K562 (cell line): ENCODE data around the gene ABCF3. TPM values are rescaled to one million over a fixed set of nuclear protein-coding genes. Genes with fewer than 3 reads are reported as not detected.

ENCODE experiments used
- ATAC-seq: fragments of 200-7000 bp; cut with Tn5 transposase; 3 replicates; pipeline ENCODE4 v1.9.1; 2020; ENCODE audit warnings: moderate library complexity
- BruUV-seq: library from RNA; stranded (reverse); fragments of 400-500 nt; replicated peaks from 2 replicates; lab custom pipeline; 2021; lab: Mats Ljungman, UMichigan
- CTCF ChIA-PET: fragments of 300-600 bp; formaldehyde crosslinking; extraction: SDS; loops from one replicate; lab custom pipeline; 2021; ENCODE audit warnings: low intra/inter-chr PET ratio; lab: Yijun Ruan, JAX
- POLR2A ChIA-PET: fragments of 300-600, 350-650 bp; sonication (Branson Sonifier 250); formaldehyde crosslinking; extraction: SDS; loops from one replicate; lab custom pipeline; 2021; ENCODE audit warnings: antibody characterized with exemption, inconsistent platforms; lab: Yijun Ruan, JAX
- DNase-seq, 4 experiments: peaks; one replicate each; pipeline versions ENCODE4 v3.0.0 to v3.0.0-alpha.2; 2011 to 2018; ENCODE audit warnings: low spot score in 3 of 4, mixed read lengths in 3 of 4; ENCODE audit errors: extremely low read depth in 1 of 4
- FAIRE-seq: peaks from 2 replicates; lab custom pipeline; 2011; peaks lifted over from hg19 to GRCh38; lab: Jason Lieb, UNC
- H2AFZ ChIP-seq: 2 replicates; pipeline ENCODE4 v1.6.0; 2011; ENCODE audit warnings: low read depth, low read length, control low read depth, inconsistent platforms
- H3K27ac ChIP-seq: fragments of 200-600 bp; 3 replicates; pipeline ENCODE4 v1.8.0; 2011; ENCODE audit warnings: low read depth, mild to moderate bottlenecking, control low read depth, inconsistent platforms, low read length, moderate library complexity, mixed read lengths; ENCODE audit errors: extremely low read depth
- H3K27me3 ChIP-seq, 2 experiments: fragments of 300-600 bp in 1 of 2; 2 replicates in 1 of 2; 3 replicates in 1 of 2; pipeline versions ENCODE4 v1.6.0 to v1.8.0; 2011; ENCODE audit warnings: inconsistent platforms in 2 of 2, low read length in 2 of 2, mild to moderate bottlenecking in 1 of 2, mixed read lengths in 1 of 2, moderate library complexity in 1 of 2; ENCODE audit not compliant: control insufficient read depth in 2 of 2, insufficient read depth in 2 of 2
- H3K36me3 ChIP-seq: fragments of 300-600 bp; 3 replicates; pipeline ENCODE4 v1.8.0; 2011; ENCODE audit warnings: mild to moderate bottlenecking, low read length, inconsistent platforms; ENCODE audit not compliant: control insufficient read depth, insufficient read depth
- H3K4me1 ChIP-seq, 2 experiments: fragments of 200-600 bp in 1 of 2; replicated peaks in 1 of 2; 2 replicates in 1 of 2; 3 replicates in 1 of 2; pipeline versions ENCODE4 v1.5.1 to v1.8.0; 2011; ENCODE audit warnings: inconsistent platforms in 2 of 2, low read length in 2 of 2, mild to moderate bottlenecking in 1 of 2, mixed read lengths in 1 of 2, moderate library complexity in 1 of 2; ENCODE audit not compliant: control insufficient read depth in 2 of 2, insufficient read depth in 2 of 2
- H3K4me2 ChIP-seq: 2 replicates; pipeline ENCODE4 v1.6.1; 2011; ENCODE audit warnings: low read length, control low read depth, inconsistent platforms, mixed read lengths; ENCODE audit not compliant: insufficient read depth
- H3K4me3 ChIP-seq: fragments of 200-600 bp; sonication (generic), shearing (Covaris generic); 2 replicates; pipeline ENCODE4 v1.5.1; 2016; ENCODE audit warnings: control low read depth, inconsistent platforms
- H3K79me2 ChIP-seq: fragments of 200-600 bp; 3 replicates; pipeline ENCODE4 v1.8.0; 2011; ENCODE audit warnings: low read length, inconsistent platforms; ENCODE audit not compliant: control insufficient read depth, insufficient read depth
- H3K9ac ChIP-seq, 2 experiments: 2 replicates each; pipeline versions ENCODE4 v1.6.0 to v1.6.1; 2011; ENCODE audit warnings: low read depth in 2 of 2, low read length in 2 of 2, control low read depth in 1 of 2, inconsistent platforms in 1 of 2, mild to moderate bottlenecking in 1 of 2, mixed read lengths in 1 of 2; ENCODE audit not compliant: insufficient read depth in 1 of 2
- H3K9me1 ChIP-seq: one replicate; pipeline ENCODE4 v1.6.0; 2011; ENCODE audit warnings: inconsistent platforms, mild to moderate bottlenecking, low read length, moderate library complexity; ENCODE audit not compliant: control insufficient read depth, insufficient read depth
- H3K9me3 ChIP-seq: replicated peaks from 2 replicates; pipeline ENCODE4 v1.5.1; 2011; ENCODE audit warnings: low read depth, low read length, inconsistent platforms; ENCODE audit not compliant: control insufficient read depth, insufficient read depth
- H4K20me1 ChIP-seq: replicated peaks from 2 replicates; pipeline ENCODE4 v1.6.1; 2011; ENCODE audit warnings: low read length, inconsistent platforms, mixed read lengths; ENCODE audit not compliant: control insufficient read depth, insufficient read depth
- BACH1 ChIP-seq: fragments of 200-800 bp; sonication (Bioruptor generic); IDR thresholded peaks from 2 replicates; pipeline ENCODE4 v1.6.1; 2016; ENCODE audit warnings: missing genetic modification characterization, missing compliant biosample characterization
- CREM ChIP-seq: IDR thresholded peaks from 2 replicates; pipeline ENCODE4 v1.6.1; 2014; ENCODE audit warnings: antibody characterized with exemption, low read depth
- ELF4 ChIP-seq: fragments of 450-650 bp; formaldehyde crosslinking; IDR thresholded peaks from 2 replicates; pipeline ENCODE4 v1.4.0; 2022; ENCODE audit warnings: missing genetic modification characterization
- ETS2 ChIP-seq: IDR thresholded peaks from 2 replicates; pipeline ENCODE4 v1.6.1; 2016; ENCODE audit warnings: borderline replicate concordance, missing genetic modification characterization, mild to moderate bottlenecking, moderate library complexity, missing compliant biosample characterization; ENCODE audit not compliant: poor library complexity, severe bottlenecking
- HDAC6 ChIP-seq: IDR thresholded peaks from 2 replicates; pipeline ENCODE4 v1.6.1; 2012; ENCODE audit warnings: low read depth, mild to moderate bottlenecking, control low read depth, inconsistent platforms, low read length, moderate library complexity
- KLF10 ChIP-seq: fragments of 250-450 bp; sonication (Bioruptor Pico); IDR thresholded peaks from 2 replicates; pipeline ENCODE4 v1.6.1; 2021; ENCODE audit warnings: matching md5 sums
- POLR2AphosphoS2 ChIP-seq: IDR thresholded peaks from 2 replicates; pipeline ENCODE4 v1.6.1; 2012; ENCODE audit warnings: low read length, improper control_type of control experiment
- POLR2G ChIP-seq: fragments of 200-400 bp; formaldehyde crosslinking; IDR thresholded peaks from 2 replicates; pipeline ENCODE4 v1.6.1; 2017; ENCODE audit warnings: low read depth, mild to moderate bottlenecking, antibody characterized with exemption, low read length, moderate library complexity
- SIN3A ChIP-seq, 2 experiments: fragments of 150-350 bp in 1 of 2; IDR thresholded peaks; 2 replicates each; pipeline ENCODE4 v1.6.1; 2011 to 2016; ENCODE audit warnings: borderline replicate concordance in 2 of 2, low read depth in 2 of 2, low read length in 2 of 2, mild to moderate bottlenecking in 2 of 2, moderate library complexity in 2 of 2; ENCODE audit not compliant: control insufficient read depth in 1 of 2
- SMC3 ChIP-seq: conservative IDR thresholded peaks from 2 replicates; pipeline ENCODE4 v1.6.1; 2011; ENCODE audit warnings: low read depth, low read length, improper control_type of control experiment; ENCODE audit not compliant: insufficient read depth
- SRSF9 ChIP-seq: fragments of 200-400 bp; formaldehyde crosslinking; IDR thresholded peaks from 2 replicates; pipeline ENCODE4 v1.6.1; 2017; ENCODE audit warnings: low read depth, low read length, borderline replicate concordance
- TAF7 ChIP-seq: fragments of 450-650 bp; IDR thresholded peaks from 2 replicates; pipeline ENCODE4 v1.6.1; 2016; ENCODE audit warnings: missing genetic modification characterization, missing compliant biosample characterization
- TEAD2 ChIP-seq: fragments of 450-650 bp; IDR thresholded peaks from 2 replicates; pipeline ENCODE4 v1.6.1; 2016; ENCODE audit warnings: missing genetic modification characterization, control low read depth, missing compliant biosample characterization
- U2AF1 ChIP-seq: fragments of 200-400 bp; formaldehyde crosslinking; optimal IDR thresholded peaks from 2 replicates; pipeline ENCODE3; 2017; ENCODE audit warnings: mild to moderate bottlenecking, low read depth, low read length, moderate library complexity
- ZNF12 ChIP-seq: sonication (generic); formaldehyde crosslinking; IDR thresholded peaks from 2 replicates; pipeline ENCODE4 v1.4.0; 2020; ENCODE audit warnings: mild to moderate bottlenecking, missing genetic modification reagents
- ZNF146 ChIP-seq: IDR thresholded peaks from one replicate; pipeline ENCODE4 v1.6.1; 2018; ENCODE audit warnings: missing compliant biosample characterization; ENCODE audit not compliant: unreplicated experiment
- WGBS: fragments of 100-300 bp; shearing (Covaris generic); methylation state at CpG from one replicate; pipeline ENCODE4 v1.1.6; 2016; ENCODE audit warnings: low coverage, mixed read lengths; ENCODE audit not compliant: insufficient coverage; ENCODE audit errors: missing lambda C conversion rate; 5-methylcytosine and 5-hydroxymethylcytosine counted together
- in situ Hi-C: fragments of 300-500 bp; cut with MboI; formaldehyde crosslinking; loops from 4 replicates; pipeline ENCODE4 v1.15.0; 2018; ENCODE audit warnings: inconsistent platforms, mixed read lengths
- intact Hi-C: fragments of 100-400 bp; cut with micrococcal nuclease; formaldehyde crosslinking; loops from 2 replicates; pipeline ENCODE4 v1.14.2; 2022
- polyA plus RNA-seq, 8 experiments: library from polyadenylated mRNA; depleted of rRNA in 4 of 8; stranded (reverse) in 5 of 8; unstranded in 3 of 8; fragments of >200 nt; fragmentation: Nextera tagmentation in 2 of 8; fragmentation: Illumina TruSeq in 1 of 8; extraction: Ambion mirVana in 2 of 8; extraction: Trizol in 1 of 8; gene quantifications; 2 replicates each; pipeline versions ENCODE4 v1.2.1 to v1.2.3, GENCODE V29; 2011 to 2014; ENCODE audit warnings: inconsistent platforms in 1 of 8, missing spikeins in 1 of 8
- total RNA-seq, 7 experiments: library from RNA; depleted of rRNA in 6 of 7; stranded (reverse); fragments of >200 nt in 6 of 7; fragmentation: Illumina TruSeq in 2 of 7; extraction: Trizol in 2 of 7; gene quantifications; 2 replicates each; pipeline versions ENCODE4 v1.2.1 to v1.2.3, GENCODE V29; 2011 to 2021; ENCODE audit warnings: low replicate concordance in 1 of 7

ABCF3 gene
- total and polyA plus RNA-seq, 9 of the 15 experiments (the other 6 are each of a cell fraction or from before 2014, with no cell fraction given), result 6.7 to 77.9 (median 45.1) TPM

DNA sequence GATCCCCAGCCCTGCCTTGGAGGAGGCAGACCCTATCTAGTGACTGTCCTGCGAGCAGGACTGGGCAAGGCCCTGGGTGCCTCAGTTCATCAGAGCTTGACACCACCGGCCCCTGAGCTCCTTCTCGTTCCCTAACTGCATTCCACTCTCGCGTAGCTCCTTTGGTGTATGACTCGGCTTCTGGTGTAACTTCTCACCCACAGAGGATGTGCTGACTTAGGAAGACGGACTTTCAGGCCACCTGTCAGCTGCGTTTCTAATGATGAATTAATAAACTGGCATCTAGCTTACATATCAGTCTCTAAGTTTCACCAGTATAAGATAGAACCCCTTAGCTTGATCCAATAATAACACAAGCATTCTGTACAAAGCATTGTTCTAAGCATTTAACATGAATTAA is 17.5 kb downstream of the ABCF3 start:
- no peak for FAIRE-seq
- H3K79me2 ChIP-seq, result no peaks in the 10 kb centered on the region
- no peaks in the 10 kb centered on the region for H4K20me1 ChIP-seq
- DNase-seq, result no peak
- no peaks in the 10 kb centered on the region for H3K9me3 ChIP-seq
- no peaks in the 10 kb centered on the region for H3K36me3 ChIP-seq
- H3K27ac ChIP-seq, result no peak overlapping the region
- no peaks in the 10 kb centered on the region for H3K4me1 ChIP-seq
- in situ Hi-C loops, result no loop called here
- intact Hi-C loops, result no loop called here
- no peak overlapping the region; the same call in 1 of the 2 replicates for H3K4me2 ChIP-seq
- no TSS peak for BruUV-seq
- 5% methylated on average over 8 of the region's 8 CpGs for WGBS
- TF ChIP-seq HDAC6 (no peak), ELF4 (CRISPR knock-in tag) (no peak), TEAD2 (tag) (no peak), ZNF12 (CRISPR knock-in tag) (no peak), SRSF9 (no peak), U2AF1 (no peak), BACH1 (tag) (no peak), POLR2G (no peak), KLF10 (CRISPR knock-in tag) (no peak), POLR2AphosphoS2 (no peak), TAF7 (no peak), ZNF146 (CRISPR knock-in tag) (no peak), ETS2 (tag) (no peak), SMC3 (no peak), SIN3A (IDR thresholded peaks at IDR 0.05; ENCODE audit: borderline replicate concordance in 2 of 2, control insufficient read depth in 1 of 2, low read depth in 2 of 2, low read length in 2 of 2) (no peak), CREM (no peak)
- TF ChIP-seq, all 486 proteins: peak for 0
- Histone ChIP-seq H3K9ac (peak overlapping the region in 1 of 2 experiments; percentile 7; a peak in 1 of 4 replicates), H3K27me3 (peaks cover 36 to 50% of the 10 kb centered on the region in 2 experiments), H3K9me1 (no peaks in the 10 kb centered on the region), H2AFZ (peak overlapping the region; percentile 1; the same call in 1 of the 2 replicates), H3K4me3 (no peak overlapping the region)
- ChIA-PET POLR2A (interaction anchor here (1.2 to 1.8 kb wide), 2 partner anchors 9 to 18 kb away, joined by 4 to 8 read pairs; partner anchors contain the start of gene ABCF3), CTCF (no interaction called here)
- peak; percentile 38; the same call in 1 of the 3 replicates for ATAC-seq
